Measurements from ENCODE around the gene PRSS1.

GRCh38 chr7:142772051-142772450, 22.8 kb downstream of the PRSS1 start:
- TF ChIP-seq ETS1 (IDR thresholded peaks at IDR 0.05) (no peak), CTCF (conservative IDR thresholded peaks at IDR 0.05; ENCODE audit: low read depth in 2 of 2) (no peak)

Measured in GM23338 (cell line).